ENCODE measurements around the gene RNF208.

The RNF208 gene

GRCh38 chr9:137236238-137236935, 14.3 kb upstream of the RNF208 start (continued):
- TF ChIP-seq ZNF140 (tag by site-specific recombination; IDR thresholded peaks at IDR 0.05), result no peak
- no peak for TF ChIP-seq ZNF837 (tag by site-specific recombination; IDR thresholded peaks at IDR 0.05)
- no peak for TF ChIP-seq ELK4 (IDR thresholded peaks at IDR 0.05; ENCODE audit: borderline replicate concordance, low read depth, low read length)
- no peak for TF ChIP-seq IKZF3 (tag by site-specific recombination; IDR thresholded peaks at IDR 0.05)
- TF ChIP-seq ZNF175 (tag by site-specific recombination; IDR thresholded peaks at IDR 0.05), result no peak
- peak; percentile 63; the same call in 1 of the 2 replicates for TF ChIP-seq KLF7 (tag by site-specific recombination; IDR thresholded peaks at IDR 0.05; ENCODE audit: borderline replicate concordance)
- TF ChIP-seq BCL11B (tag by site-specific recombination; IDR thresholded peaks at IDR 0.05; ENCODE audit: low read depth), result no peak; the same call in 1 of the 2 replicates
- TF ChIP-seq BCL6B (tag by site-specific recombination; IDR thresholded peaks at IDR 0.05), result no peak
- TF ChIP-seq KLF10 (tag by site-specific recombination; IDR thresholded peaks at IDR 0.05), result peak; percentile 56; the same call in 1 of the 2 replicates
- TF ChIP-seq ZNF274 (IDR thresholded peaks at IDR 0.05; ENCODE audit: low read length), result no peak
- TF ChIP-seq ZNF274 (tag by site-specific recombination; IDR thresholded peaks at IDR 0.05; ENCODE audit: borderline replicate concordance), result no peak
- TF ChIP-seq ZFP69B (tag by site-specific recombination; IDR thresholded peaks at IDR 0.05), result 0 out of 2 replicates have a peak, but pooled peaks have one; percentile 18
- TF ChIP-seq HIC1 (tag by site-specific recombination; IDR thresholded peaks at IDR 0.05), result no peak
- TF ChIP-seq ZNF416 (tag by site-specific recombination; IDR thresholded peaks at IDR 0.05), result no peak
- no peak; the same call in 1 of the 2 replicates for TF ChIP-seq GLI4 (tag by site-specific recombination; IDR thresholded peaks at IDR 0.05)
- TF ChIP-seq TCF7L2 (IDR thresholded peaks at IDR 0.05; ENCODE audit: borderline replicate concordance, low read depth, low read length), result no peak
- TF ChIP-seq ZNF560 (tag by site-specific recombination; IDR thresholded peaks at IDR 0.05; ENCODE audit: borderline replicate concordance), result no peak
- TF ChIP-seq ZNF473 (tag by site-specific recombination; IDR thresholded peaks at IDR 0.05), result no peak
- TF ChIP-seq SP3 (tag by site-specific recombination; IDR thresholded peaks at IDR 0.05), result peak; percentile 57
- no peak for TF ChIP-seq ZNF571 (tag by site-specific recombination; IDR thresholded peaks at IDR 0.05)
- TF ChIP-seq ZSCAN18 (tag by site-specific recombination; IDR thresholded peaks at IDR 0.05), result no peak
- peak; percentile 83 for TF ChIP-seq ZNF660 (tag by site-specific recombination; IDR thresholded peaks at IDR 0.05)
- TF ChIP-seq ZNF19 (tag by site-specific recombination; IDR thresholded peaks at IDR 0.05; ENCODE audit: low read depth), result no peak
- peak; percentile 79 for TF ChIP-seq EGR2 (tag by site-specific recombination; IDR thresholded peaks at IDR 0.05; ENCODE audit: low read depth)
- TF ChIP-seq ZNF843 (tag by site-specific recombination; IDR thresholded peaks at IDR 0.05), result 0 out of 2 replicates have a peak, but pooled peaks have one; percentile 18
- TF ChIP-seq ZNF426 (tag by site-specific recombination; IDR thresholded peaks at IDR 0.05), result no peak
- no peak for TF ChIP-seq ZSCAN4 (tag by site-specific recombination; IDR thresholded peaks at IDR 0.05)
- TF ChIP-seq ZNF16 (tag by site-specific recombination; IDR thresholded peaks at IDR 0.05; ENCODE audit: low read depth), result no peak
- TF ChIP-seq ZNF23 (tag by site-specific recombination; IDR thresholded peaks at IDR 0.05; ENCODE audit: borderline replicate concordance), result no peak
- TF ChIP-seq ZBTB7A (tag by site-specific recombination; IDR thresholded peaks at IDR 0.05; ENCODE audit: low read depth), result 0 out of 2 replicates have a peak, but pooled peaks have one; percentile 13
- no peak for TF ChIP-seq ZNF366 (tag by site-specific recombination; conservative IDR thresholded peaks at IDR 0.05)
- TF ChIP-seq ZNF510 (tag by site-specific recombination; IDR thresholded peaks at IDR 0.05; ENCODE audit: insufficient replicate concordance), result no peak
- TF ChIP-seq ZNF768 (tag by site-specific recombination; IDR thresholded peaks at IDR 0.05), result no peak
- no peak for TF ChIP-seq ZNF530 (tag by site-specific recombination; IDR thresholded peaks at IDR 0.05; ENCODE audit: low read depth)
- TF ChIP-seq KLF16 (tag by site-specific recombination; IDR thresholded peaks at IDR 0.05), result peak; percentile 97

Measured in HEK293 (cell line).